PC-3 (cell line): ENCODE data around the gene RAB23. TPM values are rescaled to one million over a fixed set of nuclear protein-coding genes. Genes with fewer than 3 reads are reported as not detected.

Experiments
- ATAC-seq: fragments of 200-7000 bp; cut with Tn5 transposase; 2 replicates; pipeline ENCODE4 v1.9.1; 2020; ENCODE audit warnings: mild to moderate bottlenecking, moderate library complexity
- BruUV-seq: library from RNA; stranded (reverse); fragments of 400-500 nt; replicated peaks from 2 replicates; lab custom pipeline; 2021; lab: Mats Ljungman, UMichigan
- CTCF ChIA-PET: fragments of 300-600 bp; sonication (Branson Sonifier 250); formaldehyde crosslinking; loops from one replicate; lab custom pipeline; 2022; ENCODE audit warnings: antibody characterized with exemption; lab: Charles Lee
- POLR2A ChIA-PET: fragments of 300-600 bp; sonication (Branson Sonifier 250); formaldehyde crosslinking; loops from one replicate; lab custom pipeline; 2022; ENCODE audit warnings: antibody characterized with exemption; ENCODE audit not compliant: unreplicated experiment; lab: Charles Lee
- DNase-seq: peaks from one replicate; pipeline ENCODE4 v3.0.0-alpha.2; 2015
- H2AFZ ChIP-seq: fragments of 300-600 bp; sonication (generic); 2 replicates; pipeline ENCODE4 v1.6.0; 2016; ENCODE audit warnings: antibody characterized with exemption, low read length
- H3F3A ChIP-seq: fragments of 300-600 bp; sonication (generic); one replicate; pipeline ENCODE4 v1.6.0; 2017; ENCODE audit warnings: antibody characterized with exemption, low read length, control low read depth, mild to moderate bottlenecking; ENCODE audit not compliant: unreplicated experiment
- H3K27ac ChIP-seq: fragments of 300-600 bp; sonication (generic); 2 replicates; pipeline ENCODE4 v1.5.1; 2016; ENCODE audit warnings: mild to moderate bottlenecking, low read length
- H3K27me3 ChIP-seq: fragments of 300-600 bp; sonication (generic); 2 replicates; pipeline ENCODE4 v1.6.1; 2016; ENCODE audit warnings: low read length, mixed read lengths
- H3K36me3 ChIP-seq: fragments of 300-600 bp; sonication (generic); 2 replicates; pipeline ENCODE4 v1.6.1; 2016; ENCODE audit warnings: low read depth, mixed run types, low read length, mixed read lengths
- H3K4me1 ChIP-seq: fragments of 300-600 bp; sonication (generic); 2 replicates; pipeline ENCODE4 v1.5.1; 2016; ENCODE audit warnings: low read length; ENCODE audit not compliant: insufficient read depth
- H3K4me2 ChIP-seq: fragments of 300-600 bp; sonication (generic); 2 replicates; pipeline ENCODE4 v1.6.0; 2016; ENCODE audit warnings: low read length
- H3K4me3 ChIP-seq: fragments of 300-600 bp; sonication (generic); 2 replicates; pipeline ENCODE4 v1.5.1; 2016; ENCODE audit warnings: mild to moderate bottlenecking, low read length, mixed read lengths
- H3K79me2 ChIP-seq: fragments of 300-600 bp; sonication (generic); 2 replicates; pipeline ENCODE4 v1.6.1; 2017; ENCODE audit warnings: low read length, mixed read lengths
- H3K9ac ChIP-seq: fragments of 300-600 bp; sonication (generic); 2 replicates; pipeline ENCODE4 v1.6.0; 2016; ENCODE audit warnings: mild to moderate bottlenecking, low read length
- H3K9me2 ChIP-seq: fragments of 300-600 bp; sonication (generic); replicated peaks from 2 replicates; pipeline ENCODE4 v1.6.1; 2016; ENCODE audit warnings: mixed run types, low read length, mixed read lengths
- H3K9me3 ChIP-seq: fragments of 300-600 bp; sonication (generic); 2 replicates; pipeline ENCODE4 v1.6.1; 2016; ENCODE audit warnings: low read length, mixed read lengths
- H4K20me1 ChIP-seq: fragments of 300-600 bp; sonication (generic); 2 replicates; pipeline ENCODE4 v1.6.1; 2016; ENCODE audit warnings: low read length, mixed read lengths
- CTCF ChIP-seq: fragments of 300-600 bp; sonication (generic); conservative IDR thresholded peaks from 2 replicates; pipeline ENCODE4 v1.5.1; 2017; ENCODE audit warnings: antibody characterized with exemption, low read depth, mild to moderate bottlenecking, low read length
- EZH2 ChIP-seq: fragments of 300-600 bp; sonication (generic); IDR thresholded peaks from one replicate; pipeline ENCODE4 v1.6.1; 2017; ENCODE audit warnings: antibody characterized with exemption, mild to moderate bottlenecking, low read length; ENCODE audit not compliant: unreplicated experiment
- EZH2phosphoT487 ChIP-seq: fragments of 300-600 bp; sonication (generic); IDR thresholded peaks from 2 replicates; pipeline ENCODE4 v1.6.1; 2018; ENCODE audit warnings: mild to moderate bottlenecking, antibody characterized with exemption, low read length, borderline replicate concordance
- intact Hi-C: fragments of 100-400 bp; cut with micrococcal nuclease; formaldehyde crosslinking; loops from 2 replicates; pipeline ENCODE4 v1.9.0; 2023
- total RNA-seq: library from RNA; depleted of rRNA; stranded (reverse); fragments of >200 nt; gene quantifications from 2 replicates; pipeline ENCODE4 v1.2.3, GENCODE V29; 2014

Gene RAB23
- total RNA-seq, 1 experiment from 2014 or later = 11.2 TPM

- Histone ChIP-seq H3K27me3 (no peaks in the 10 kb centered on the region), H3K4me1 (peaks cover 19% of the 10 kb centered on the region), H3K79me2 (peaks cover 59% of the 10 kb centered on the region), H2AFZ (peak within 1 kb of the TSS; percentile 81), H3K9me2 (no peaks in the 10 kb centered on the region), H4K20me1 (no peaks in the 10 kb centered on the region), H3K9me3 (no peaks in the 10 kb centered on the region), H3K27ac (peak within 1 kb of the TSS; percentile 69), H3K36me3 (no peaks in the 10 kb centered on the region; the same call in 1 of the 2 replicates), H3F3A (peaks cover 3% of the 10 kb centered on the region), H3K4me3 (peak within 1 kb of the TSS; percentile 92), H3K4me2 (peak within 1 kb of the TSS; percentile 88), H3K9ac (peak within 1 kb of the TSS; percentile 86)
- intact Hi-C loops = loop anchor here (1.0 to 5.0 kb wide), 7 partner anchors 31 to 270 kb away; partner anchors contain the start of genes BEND6, KIAA1586 and ZNF451
- BruUV-seq = no TSS peak
- peak; percentile 82 for ATAC-seq
- no peak for TF ChIP-seq EZH2
- TF ChIP-seq CTCF = no peak
- no peak for TF ChIP-seq EZH2phosphoT487
- DNase-seq = peak; percentile 89
- CTCF ChIA-PET = interaction anchor here (1.0 kb wide), 1 partner anchor 269 kb away, joined by 3 read pairs; no protein-coding TSS in a partner anchor
- POLR2A ChIA-PET = interaction anchor here (0.7 to 0.9 kb wide), 2 partner anchors 25 to 47 kb away, joined by 4 read pairs; no protein-coding TSS in a partner anchor
Observed at GRCh38 chr6:57172136-57173055, 49.7 kb downstream of the RAB23 start, which contains the start of gene BAG2. TSS of gene BAG2 (plus strand) at chr6:57172326. CDS start at chr6:57172698, 372 bp downstream.

- no peak overlapping the region for H3K4me2 ChIP-seq
- H3K9ac ChIP-seq = no peak overlapping the region
- H3K4me1 ChIP-seq = no peaks in the 10 kb centered on the region
- no TSS peak for BruUV-seq
- ChIA-PET POLR2A (no interaction called here), CTCF (no interaction called here)
- H3K27ac ChIP-seq = no peak overlapping the region
- H3F3A ChIP-seq = no peaks in the 10 kb centered on the region
- H3K9me2 ChIP-seq = no peaks in the 10 kb centered on the region
- peaks cover 24% of the 10 kb centered on the region for H3K36me3 ChIP-seq
- intact Hi-C loops = no loop called here
- TF ChIP-seq EZH2 (no peak), CTCF (no peak), EZH2phosphoT487 (no peak)
- no peak for ATAC-seq
- H3K27me3 ChIP-seq = no peaks in the 10 kb centered on the region
- no peak overlapping the region for H3K4me3 ChIP-seq
- peaks cover 16% of the 10 kb centered on the region for H3K9me3 ChIP-seq
- H3K79me2 ChIP-seq = no peaks in the 10 kb centered on the region
- H4K20me1 ChIP-seq = no peaks in the 10 kb centered on the region
- no peak overlapping the region for H2AFZ ChIP-seq
- DNase-seq = no peak
Observed at GRCh38 chr6:57165080-57165479, 57.0 kb downstream of the RAB23 start.
